Neuronal stem cell (in vitro differentiated cells): Measurements from ENCODE around the gene CCSER2.
A peak's percentile ranks its signal among the peaks of the same experiment; 100 is the strongest.
"Not testable (repeated sequence)": the region's sequence is repeated elsewhere in the genome, so short reads cannot be mapped to it uniquely, and the experiment has no call there.

Source experiments
- DNase-seq: peaks from one replicate; pipeline ENCODE4 v3.0.0-alpha.2; 2013; ENCODE audit warnings: low spot score
- H2AFZ ChIP-seq: one replicate; pipeline ENCODE4 v1.6.1; 2013; ENCODE audit warnings: mild to moderate bottlenecking, low read length, inconsistent platforms
- H2AK5ac ChIP-seq: 2 replicates; pipeline ENCODE4 v1.6.1; 2013; ENCODE audit warnings: low read depth, mild to moderate bottlenecking, inconsistent platforms, low read length, moderate library complexity, mixed read lengths
- H2BK120ac ChIP-seq: 2 replicates; pipeline ENCODE4 v1.6.1; 2013; ENCODE audit warnings: low read depth, mild to moderate bottlenecking, inconsistent platforms, low read length, moderate library complexity, mixed read lengths
- H2BK12ac ChIP-seq: one replicate; pipeline ENCODE4 v1.6.1; 2013; ENCODE audit warnings: low read length, inconsistent platforms
- H2BK15ac ChIP-seq: 2 replicates; pipeline ENCODE4 v1.6.1; 2013; ENCODE audit warnings: mild to moderate bottlenecking, low read length, inconsistent platforms, mixed read lengths
- H2BK5ac ChIP-seq: one replicate; pipeline ENCODE4 v1.6.1; 2013; ENCODE audit warnings: inconsistent platforms, mild to moderate bottlenecking, low read length, moderate library complexity
- H3K14ac ChIP-seq: one replicate; pipeline ENCODE4 v1.6.1; 2013; ENCODE audit warnings: low read length, inconsistent platforms
- H3K18ac ChIP-seq: 2 replicates; pipeline ENCODE4 v1.6.1; 2013; ENCODE audit warnings: low read length, inconsistent platforms
- H3K23ac ChIP-seq: 2 replicates; pipeline ENCODE4 v1.6.1; 2013; ENCODE audit warnings: low read depth, mild to moderate bottlenecking, mixed read lengths, low read length, inconsistent platforms; ENCODE audit not compliant: poor library complexity
- H3K27ac ChIP-seq: replicated peaks from 3 replicates; pipeline ENCODE4 v1.5.1; 2013; ENCODE audit warnings: low read length, inconsistent platforms
- H3K27me3 ChIP-seq, 3 experiments: 2 replicates each; pipeline ENCODE4 v1.6.1; 2013; ENCODE audit warnings: low read length in 3 of 3, mild to moderate bottlenecking in 2 of 3, inconsistent platforms in 1 of 3, low read depth in 1 of 3, mixed read lengths in 1 of 3, moderate library complexity in 1 of 3; ENCODE audit not compliant: control insufficient read depth in 3 of 3, insufficient read depth in 3 of 3
- H3K36me3 ChIP-seq, 2 donors: replicated peaks in 1 of 2; 2 replicates each; pipeline ENCODE4 v1.6.1; 2013; ENCODE audit warnings: low read length in 2 of 2; ENCODE audit not compliant: control insufficient read depth in 2 of 2, insufficient read depth in 2 of 2
- H3K4ac ChIP-seq: 2 replicates; pipeline ENCODE4 v1.6.1; 2013; ENCODE audit warnings: inconsistent platforms, mild to moderate bottlenecking, low read length, moderate library complexity
- H3K4me1 ChIP-seq, 2 donors: 1 replicate in 1 of 2; 2 replicates in 1 of 2; pipeline ENCODE4 v1.6.1; 2013; ENCODE audit warnings: low read length in 2 of 2, low read depth in 1 of 2; ENCODE audit not compliant: control insufficient read depth in 2 of 2, insufficient read depth in 1 of 2
- H3K4me2 ChIP-seq: one replicate; pipeline ENCODE4 v1.6.1; 2013; ENCODE audit warnings: mild to moderate bottlenecking, low read length, inconsistent platforms; ENCODE audit not compliant: insufficient read depth, poor library complexity, severe bottlenecking
- H3K4me3 ChIP-seq, 2 donors: 2 replicates each; pipeline ENCODE4 v1.5.1; 2013; ENCODE audit warnings: low read length in 2 of 2, mild to moderate bottlenecking in 2 of 2, inconsistent platforms in 1 of 2, moderate library complexity in 1 of 2
- H3K79me1 ChIP-seq: one replicate; pipeline ENCODE4 v1.6.1; 2013; ENCODE audit warnings: low read depth, mild to moderate bottlenecking, inconsistent platforms, low read length, moderate library complexity
- H3K9ac ChIP-seq: one replicate; pipeline ENCODE4 v1.6.1; 2013; ENCODE audit warnings: mild to moderate bottlenecking, low read depth, low read length, inconsistent platforms; ENCODE audit not compliant: poor library complexity
- H3K9me3 ChIP-seq, 2 donors: replicated peaks in 1 of 2; 2 replicates each; pipeline versions ENCODE3 to v1.6.1; 2013; ENCODE audit warnings: low read length in 2 of 2, mild to moderate bottlenecking in 2 of 2, inconsistent platforms in 1 of 2, low read depth in 1 of 2, mixed read lengths in 1 of 2, moderate library complexity in 1 of 2; ENCODE audit not compliant: control insufficient read depth in 2 of 2, insufficient read depth in 1 of 2
- H4K8ac ChIP-seq: one replicate; pipeline ENCODE4 v1.6.1; 2013; ENCODE audit warnings: low read depth, mild to moderate bottlenecking, inconsistent platforms, low read length, moderate library complexity
- H4K91ac ChIP-seq: one replicate; pipeline ENCODE4 v1.6.1; 2013; ENCODE audit warnings: low read length, low read depth, mild to moderate bottlenecking, inconsistent platforms; ENCODE audit not compliant: poor library complexity
- WGBS, 2 donors: extraction: QIAGEN DNeasy Blood & Tissue Kit; methylation state at CpG; one replicate each; pipeline ENCODE4 v1.1.7; 2013; ENCODE audit warnings: missing lambda C conversion rate in 2 of 2, mixed read lengths in 1 of 2; ENCODE audit not compliant: insufficient read length in 2 of 2, insufficient replicate concordance in 1 of 2; ENCODE audit errors: extremely low coverage in 2 of 2; 5-methylcytosine and 5-hydroxymethylcytosine counted together

The CCSER2 gene

GRCh38 chr10:84497978-84498377, 169.6 kb downstream of the CCSER2 start:
- Histone ChIP-seq H3K18ac (no peak overlapping the region), H3K4ac (no peak overlapping the region), H2BK15ac (no peak overlapping the region), H2BK120ac (no peak overlapping the region), H2BK12ac (no peak overlapping the region), H3K23ac (no peak overlapping the region), H2BK5ac (no peak overlapping the region), H2AK5ac (no peak overlapping the region), H3K9ac (no peak overlapping the region), H3K79me1 (no peaks in the 10 kb centered on the region), H3K4me2 (no peak overlapping the region), H3K4me3 (no peak overlapping the region), H2AFZ (no peak overlapping the region), H3K36me3 (no peaks in the 10 kb centered on the region), H3K14ac (no peak overlapping the region), H4K8ac (no peak overlapping the region), H3K4me1 (peaks cover 3 to 4% of the 10 kb centered on the region in 2 donors), H3K9me3 (no peaks in the 10 kb centered on the region), H3K27ac (no peak overlapping the region), H4K91ac (no peak overlapping the region), H3K27me3 (no peaks in the 10 kb centered on the region)
- no CpG with 5 or more reads among the region's 1 CpG for WGBS, 2 donors
- no peak for DNase-seq

- WGBS, 2 donors = no CpG with 5 or more reads among the region's 9 CpGs
- not testable (repeated sequence) for H3K4me1 ChIP-seq, H4K8ac ChIP-seq, DNase-seq, H3K27ac ChIP-seq, H3K79me1 ChIP-seq, H4K91ac ChIP-seq, H2AFZ ChIP-seq, H3K9ac ChIP-seq, H3K27me3 ChIP-seq, H3K14ac ChIP-seq, H2BK5ac ChIP-seq, H3K4me3 ChIP-seq, H3K4me2 ChIP-seq, H3K36me3 ChIP-seq, H2BK120ac ChIP-seq, H3K23ac ChIP-seq, H2BK12ac ChIP-seq, H3K4ac ChIP-seq, H2BK15ac ChIP-seq, H2AK5ac ChIP-seq, H3K18ac ChIP-seq, H3K9me3 ChIP-seq
These were observed 170.7 kb downstream of the CCSER2 start for GRCh38 chr10:84499039-84499438.

DNA sequence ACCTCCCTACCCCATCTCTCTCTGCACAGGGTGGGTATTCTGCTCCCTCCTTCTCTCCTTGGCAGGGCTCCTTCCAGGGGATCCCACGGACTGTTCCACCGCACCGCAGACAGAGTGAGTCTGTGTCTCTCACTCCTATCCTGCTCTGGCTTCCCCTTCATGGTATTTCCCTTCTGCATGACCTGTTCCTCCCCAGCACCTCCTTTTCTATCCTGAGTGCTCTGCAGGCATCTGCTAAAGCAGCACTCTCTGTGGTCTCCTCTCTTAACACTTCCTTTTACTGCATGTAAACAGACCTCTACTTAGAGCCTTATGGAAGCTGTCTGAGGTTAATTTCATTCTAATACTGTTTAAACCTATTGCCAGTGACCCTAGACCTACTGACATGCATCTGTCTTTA, 171.5 kb downstream of the CCSER2 start:
- Histone ChIP-seq H3K27ac (peak overlapping the region; percentile 5), H3K4ac (no peak overlapping the region), H3K79me1 (no peaks in the 10 kb centered on the region), H2BK15ac (no peak overlapping the region), H4K8ac (no peak overlapping the region), H3K14ac (no peak overlapping the region), H3K4me3 (no peak overlapping the region), H2AFZ (no peak overlapping the region), H3K36me3 (no peaks in the 10 kb centered on the region), H3K9ac (no peak overlapping the region), H4K91ac (no peak overlapping the region), H2BK120ac (no peak overlapping the region), H3K4me2 (no peak overlapping the region), H2AK5ac (no peak overlapping the region), H3K23ac (no peak overlapping the region), H2BK12ac (no peak overlapping the region), H3K27me3 (no peaks in the 10 kb centered on the region), H3K4me1 (peaks cover 3 to 4% of the 10 kb centered on the region in 2 donors), H3K18ac (no peak overlapping the region), H3K9me3 (no peaks in the 10 kb centered on the region), H2BK5ac (no peak overlapping the region)
- WGBS, 2 donors = no CpG with 5 or more reads among the region's 3 CpGs
- DNase-seq = peak; percentile 35

DNA sequence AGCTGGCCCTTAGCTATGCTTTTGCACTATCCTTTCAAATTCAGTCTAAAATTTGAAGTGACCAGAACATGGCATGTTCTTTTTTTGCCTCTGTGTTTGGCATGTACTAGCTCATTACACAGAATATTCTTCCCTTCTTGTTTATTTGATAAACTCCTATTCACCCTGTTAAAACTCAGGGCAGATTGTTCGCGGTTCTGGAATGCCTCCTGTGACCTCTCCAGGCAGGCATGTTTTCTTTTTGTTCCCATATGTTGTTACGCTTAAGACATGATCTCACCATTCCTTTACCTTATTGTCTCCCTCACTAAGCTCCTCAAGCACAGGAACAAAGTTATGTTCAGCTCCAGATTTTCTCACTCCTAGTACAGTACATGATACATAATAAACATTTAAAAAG, 181.7 kb downstream of the CCSER2 start:
- H2BK15ac ChIP-seq = no peak overlapping the region
- no peak overlapping the region for H3K14ac ChIP-seq
- no peak for DNase-seq
- no peak overlapping the region for H2AK5ac ChIP-seq
- no peak overlapping the region for H2BK120ac ChIP-seq
- no peak overlapping the region for H3K27ac ChIP-seq
- H3K18ac ChIP-seq = no peak overlapping the region
- no peak overlapping the region for H3K4me2 ChIP-seq
- no peaks in the 10 kb centered on the region for H3K27me3 ChIP-seq
- H3K4ac ChIP-seq = no peak overlapping the region
- no peak overlapping the region for H4K91ac ChIP-seq
- H3K79me1 ChIP-seq = no peaks in the 10 kb centered on the region
- H3K23ac ChIP-seq = no peak overlapping the region
- H3K4me3 ChIP-seq = no peak overlapping the region
- H2BK12ac ChIP-seq = no peak overlapping the region
- H3K9ac ChIP-seq = no peak overlapping the region
- peaks cover 7 to 18% of the 10 kb centered on the region in 2 donors for H3K36me3 ChIP-seq
- no peak overlapping the region for H2BK5ac ChIP-seq
- no CpG with 5 or more reads among the region's 3 CpGs for WGBS, 2 donors
- no peaks in the 10 kb centered on the region for H3K9me3 ChIP-seq
- no peak overlapping the region for H2AFZ ChIP-seq
- H4K8ac ChIP-seq = no peak overlapping the region
- peaks cover 3 to 8% of the 10 kb centered on the region in 2 donors for H3K4me1 ChIP-seq
